HFF-Myc (cell line): Measurements from ENCODE around the gene CAPZB.

Experiments
- DNase-seq: peaks from one replicate; pipeline ENCODE4 v3.0.0-alpha.2; 2011; ENCODE audit warnings: low read depth; ENCODE audit errors: extremely low read depth
- H3K4me3 ChIP-seq: replicated peaks from 2 replicates; pipeline ENCODE4 v1.5.1; 2011; ENCODE audit warnings: low read depth, mild to moderate bottlenecking, control low read depth, low read length
- CTCF ChIP-seq: IDR thresholded peaks from 2 replicates; pipeline ENCODE4 v1.5.1; 2012; ENCODE audit warnings: mild to moderate bottlenecking, low read depth, low read length, control low read depth; ENCODE audit errors: missing control alignments

Gene CAPZB

GRCh38 chr1:19333587-19334354 is 151.6 kb downstream of the CAPZB start:
- H3K4me3 ChIP-seq = no peak overlapping the region
- DNase-seq = no peak
- no peak for TF ChIP-seq CTCF

GRCh38 chr1:19332832-19333231 is 152.5 kb downstream of the CAPZB start:
- H3K4me3 ChIP-seq = no peak overlapping the region
- TF ChIP-seq CTCF = no peak
- DNase-seq = no peak

GRCh38 chr1:19331262-19331878 is 154.0 kb downstream of the CAPZB start:
- TF ChIP-seq CTCF = no peak
- no peak for DNase-seq

GRCh38 chr1:19330449-19331135 is 154.7 kb downstream of the CAPZB start:
- H3K4me3 ChIP-seq = no peak overlapping the region
- DNase-seq = no peak
- no peak for TF ChIP-seq CTCF

More at GRCh38 chr1:19331262-19331878, 154.0 kb downstream of the CAPZB start:
- no peak overlapping the region for H3K4me3 ChIP-seq

- H3K4me3 ChIP-seq = no peak overlapping the region
- DNase-seq = no peak
- TF ChIP-seq CTCF = no peak
These were observed 155.7 kb downstream of the CAPZB start for GRCh38 chr1:19329611-19330010.

- no peak for DNase-seq
- no peak for TF ChIP-seq CTCF
- H3K4me3 ChIP-seq = no peak overlapping the region
These were observed 156.2 kb downstream of the CAPZB start for GRCh38 chr1:19329188-19329587.
